Articular chondrocyte of knee joint (primary cell): ENCODE results near the gene IARS2. TPM values are rescaled to one million over a fixed set of nuclear protein-coding genes. Genes with fewer than 3 reads are reported as not detected.
A peak's percentile ranks its signal among the peaks of the same experiment; 100 is the strongest.

Experiments
- small RNA-seq: library from RNA; depleted of rRNA; stranded (forward); fragments of <200 nt; gene quantifications from one replicate; pipeline ENCODE3, GENCODE V24; 2012
- total RNA-seq: library from RNA; depleted of rRNA; stranded (reverse); fragments of >200 nt; gene quantifications from 2 replicates; pipeline ENCODE4 v1.2.3, GENCODE V29; 2012

IARS2 gene
- total RNA-seq = 91.1 and 91.6 TPM in 2 replicates

DNA sequence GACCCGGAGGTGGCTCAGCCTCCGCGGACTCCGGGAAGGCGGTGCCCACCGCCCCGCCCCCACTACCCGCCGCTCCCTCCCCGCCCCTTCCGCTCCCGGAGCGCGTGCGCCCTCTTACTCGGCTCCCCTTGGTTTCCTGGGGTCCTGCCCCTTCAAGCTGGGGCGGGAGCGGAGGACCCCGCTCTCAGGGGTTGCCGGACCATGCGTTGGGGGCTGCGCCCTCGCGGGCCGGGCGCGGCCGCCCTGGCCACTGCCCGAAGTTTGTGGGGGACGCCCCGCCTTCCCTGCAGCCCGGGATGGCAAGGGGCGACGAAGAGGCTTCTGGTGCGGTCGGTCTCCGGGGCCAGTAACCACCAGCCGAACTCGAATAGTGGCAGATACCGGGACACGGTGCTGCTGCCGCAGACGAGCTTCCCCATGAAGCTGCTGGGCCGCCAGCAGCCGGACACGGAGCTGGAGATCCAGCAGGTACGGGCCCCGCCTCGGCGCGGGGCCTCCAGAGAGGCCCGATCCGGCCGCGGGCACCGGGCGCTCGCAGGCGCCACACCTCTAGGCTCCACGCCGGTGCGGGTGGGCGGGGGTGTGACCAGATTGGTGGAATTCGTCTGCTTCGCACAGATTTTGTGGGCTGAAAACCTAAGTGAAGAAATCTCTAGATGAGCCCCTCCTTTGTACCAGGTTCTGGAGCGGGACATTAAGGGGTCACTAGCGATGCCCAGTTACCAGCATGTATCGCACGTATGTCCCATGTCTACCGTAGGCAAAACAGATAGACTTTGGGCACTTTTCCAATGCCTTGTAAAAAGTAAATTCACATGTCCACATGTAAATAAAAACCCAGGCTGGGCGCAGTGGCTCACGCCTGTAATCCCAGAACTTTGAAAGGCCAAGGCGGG is at the start of gene IARS2:
Gene IARS2, plus strand, starts transcription at position 117 of the 896 bp plus-strand sequence. Its CDS starts 85 bp downstream, at position 202.

DNA sequence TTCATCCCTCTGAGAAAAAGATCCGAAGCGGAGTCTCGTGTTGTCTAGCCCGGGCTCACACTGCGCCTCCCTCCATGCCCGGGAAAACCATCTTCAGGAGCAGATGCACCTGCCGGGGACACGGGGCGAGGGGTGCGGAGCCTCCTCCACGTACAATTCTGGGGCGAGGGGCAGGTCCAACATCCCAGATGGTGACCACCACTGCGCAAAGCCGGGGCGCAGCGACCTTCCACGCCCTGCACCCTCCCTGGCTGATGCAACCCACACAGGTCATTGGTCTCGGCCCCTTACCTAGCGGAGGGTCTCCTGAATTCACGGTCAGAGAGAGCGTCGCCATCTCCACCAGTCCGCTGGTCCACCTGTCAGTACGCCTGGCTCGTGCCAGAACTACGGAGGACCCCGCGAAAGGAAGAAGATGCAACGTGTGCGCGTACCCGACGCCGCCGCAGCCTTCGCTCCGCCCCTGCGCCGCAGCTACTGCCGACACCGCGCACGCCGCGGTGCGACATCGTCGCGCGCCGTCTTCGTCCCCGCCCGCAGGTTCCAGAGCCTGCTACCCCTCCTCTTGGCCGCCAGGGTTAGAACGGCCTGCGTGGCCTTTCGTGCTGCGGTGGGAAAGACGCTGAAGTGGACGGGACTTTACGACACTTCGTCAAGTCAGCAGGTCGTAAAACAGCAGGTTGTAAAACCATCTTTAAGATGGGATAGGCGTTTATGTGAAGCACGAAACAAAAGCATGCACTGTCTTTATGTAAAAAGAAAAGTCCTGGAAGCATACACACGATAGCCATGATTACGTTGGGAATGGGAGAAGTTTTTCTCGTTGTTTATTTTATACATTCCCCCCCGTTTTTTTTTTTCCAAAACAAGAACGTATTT is 47.6 kb upstream of the IARS2 start, which contains the start of gene EPRS1:
Gene EPRS1, minus strand, starts transcription at position 454 of the 879 bp plus-strand sequence. Its CDS starts 117 bp downstream, at position 337.

GRCh38 chr1:220089650-220090556 is 4.0 kb upstream of the IARS2 start, which contains the start of gene BPNT1:
Gene BPNT1, minus strand, starts transcription at chr1:220089788. Its CDS starts 9,942 bp downstream, at chr1:220079846.

Small RNAs within 50 kb of the gene (small RNA-seq; reads per million reads assigned to genes)
- 1.2 reads per million, percentile 52 among the genes with 10 or more reads in this experiment for gene MIR194-1
- gene MIR215 = 4.9 reads per million, percentile 90 among the genes with 10 or more reads in this experiment

Other genes starting within 250 kb of the IARS2 start
- not detected in 2 replicates for gene SLC30A10, start 165.6 kb upstream of the IARS2 start, total RNA-seq
- gene EPRS1, start 47.6 kb upstream of the IARS2 start, total RNA-seq = 184 and 196 TPM in 2 replicates
- 22.2 and 23.1 TPM in 2 replicates for gene BPNT1, start 4.3 kb upstream of the IARS2 start, total RNA-seq
- 43.8 and 47.6 TPM in 2 replicates for gene RAB3GAP2, start 178.3 kb downstream of the IARS2 start, total RNA-seq